Bronchial epithelial cell (primary cell): ENCODE results near the gene CEACAM19. TPM values are rescaled to one million over a fixed set of nuclear protein-coding genes. Genes with fewer than 3 reads are reported as not detected.

ENCODE experiments used
- DNase-seq: peaks from one replicate; pipeline ENCODE4 v3.0.0-alpha.2; 2010; ENCODE audit warnings: low read depth
- FAIRE-seq: peaks from 2 replicates; lab custom pipeline; 2011; peaks lifted over from hg19 to GRCh38; lab: Jason Lieb, UNC
- H3K27me3 ChIP-seq: 2 replicates; pipeline ENCODE4 v1.5.1; 2011; ENCODE audit warnings: low read length; ENCODE audit not compliant: control insufficient read depth, insufficient read depth
- H3K36me3 ChIP-seq: 2 replicates; pipeline ENCODE4 v1.5.1; 2011; ENCODE audit warnings: low read length; ENCODE audit not compliant: control insufficient read depth, insufficient read depth
- H3K4me3 ChIP-seq: 2 replicates; pipeline ENCODE4 v1.5.1; 2011; ENCODE audit warnings: mild to moderate bottlenecking, low read depth, low read length, control low read depth
- total RNA-seq: library from RNA; depleted of rRNA; stranded (reverse); fragments of >200 nt; gene quantifications from 2 replicates; pipeline ENCODE4 v1.2.1, GENCODE V29; 2014
- TF ChIP-seq, protein P1 (sequence below): IDR thresholded peaks from 2 replicates; pipeline ENCODE4 v1.5.1; 2011; ENCODE audit warnings: mild to moderate bottlenecking, moderate library complexity, low read length, control low read depth, inconsistent platforms; ENCODE audit not compliant: insufficient read depth, severe bottlenecking

CEACAM19 gene
- total RNA-seq, 1 donor from 2014 or later = 0.53 TPM

DNA sequence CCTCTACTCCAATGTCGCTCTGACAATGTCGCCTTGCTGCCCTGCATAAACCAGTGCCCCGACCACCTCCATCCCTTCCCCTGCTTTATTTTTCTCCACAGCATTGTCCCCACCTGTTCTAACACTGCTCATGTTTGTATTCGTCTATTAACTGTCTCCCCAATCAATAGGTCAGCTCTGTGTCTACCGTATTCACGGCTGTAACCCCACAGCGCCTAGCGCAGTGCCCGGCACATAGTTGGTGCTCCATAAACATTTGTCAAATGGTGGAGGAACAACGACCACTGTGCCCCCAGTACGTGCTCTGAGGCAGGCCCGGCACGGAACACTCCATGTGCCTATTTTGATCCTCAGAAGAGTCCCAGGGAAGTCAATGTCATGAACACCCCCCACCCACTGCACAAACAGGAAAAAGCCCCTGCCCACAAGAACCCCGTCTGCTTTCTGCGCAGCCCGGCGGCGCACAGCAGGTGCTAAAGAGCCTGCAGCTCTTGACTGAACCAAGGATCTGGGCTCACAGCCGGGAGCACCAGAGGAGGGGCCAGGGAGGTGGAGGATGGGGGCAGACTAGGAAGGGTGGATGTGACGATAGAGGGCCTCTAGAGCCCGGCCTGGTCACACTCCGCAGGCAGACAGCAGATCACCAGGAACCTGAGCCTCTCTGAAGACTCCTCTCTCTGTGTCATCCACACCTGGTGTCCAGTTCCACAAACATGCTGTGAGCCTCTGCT is 25.8 kb downstream of the CEACAM19 start:
- Histone ChIP-seq H3K4me3 (no peak overlapping the region), H3K36me3 (no peaks in the 10 kb centered on the region), H3K27me3 (no peaks in the 10 kb centered on the region)
- TF ChIP-seq, protein P1, sequence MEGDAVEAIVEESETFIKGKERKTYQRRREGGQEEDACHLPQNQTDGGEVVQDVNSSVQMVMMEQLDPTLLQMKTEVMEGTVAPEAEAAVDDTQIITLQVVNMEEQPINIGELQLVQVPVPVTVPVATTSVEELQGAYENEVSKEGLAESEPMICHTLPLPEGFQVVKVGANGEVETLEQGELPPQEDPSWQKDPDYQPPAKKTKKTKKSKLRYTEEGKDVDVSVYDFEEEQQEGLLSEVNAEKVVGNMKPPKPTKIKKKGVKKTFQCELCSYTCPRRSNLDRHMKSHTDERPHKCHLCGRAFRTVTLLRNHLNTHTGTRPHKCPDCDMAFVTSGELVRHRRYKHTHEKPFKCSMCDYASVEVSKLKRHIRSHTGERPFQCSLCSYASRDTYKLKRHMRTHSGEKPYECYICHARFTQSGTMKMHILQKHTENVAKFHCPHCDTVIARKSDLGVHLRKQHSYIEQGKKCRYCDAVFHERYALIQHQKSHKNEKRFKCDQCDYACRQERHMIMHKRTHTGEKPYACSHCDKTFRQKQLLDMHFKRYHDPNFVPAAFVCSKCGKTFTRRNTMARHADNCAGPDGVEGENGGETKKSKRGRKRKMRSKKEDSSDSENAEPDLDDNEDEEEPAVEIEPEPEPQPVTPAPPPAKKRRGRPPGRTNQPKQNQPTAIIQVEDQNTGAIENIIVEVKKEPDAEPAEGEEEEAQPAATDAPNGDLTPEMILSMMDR = no peak
- DNase-seq (no peak), FAIRE-seq (no peak)

DNA sequence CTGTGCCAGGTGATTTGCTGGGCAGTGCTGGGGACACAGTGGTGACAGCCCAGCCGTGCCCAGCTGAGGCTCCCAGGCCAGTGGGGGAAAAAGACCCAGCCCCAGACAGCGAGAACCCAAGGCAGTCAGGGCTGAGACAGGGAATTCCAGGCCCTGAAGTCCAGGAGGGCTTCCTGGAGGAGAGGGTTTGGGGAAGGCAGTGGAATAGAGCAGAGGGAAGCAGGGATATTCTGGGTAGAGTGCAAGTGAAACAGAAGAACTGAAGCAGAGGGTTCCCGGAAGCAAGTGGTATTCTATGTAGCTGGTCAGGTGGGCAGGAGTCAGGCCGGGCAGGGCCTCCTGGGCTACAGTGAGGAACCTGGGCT is 26.4 kb downstream of the CEACAM19 start:
- Histone ChIP-seq H3K36me3 (no peaks in the 10 kb centered on the region), H3K27me3 (no peaks in the 10 kb centered on the region), H3K4me3 (no peak overlapping the region)
- FAIRE-seq (no peak), DNase-seq (no peak)
- TF ChIP-seq, protein P1 = no peak

DNA sequence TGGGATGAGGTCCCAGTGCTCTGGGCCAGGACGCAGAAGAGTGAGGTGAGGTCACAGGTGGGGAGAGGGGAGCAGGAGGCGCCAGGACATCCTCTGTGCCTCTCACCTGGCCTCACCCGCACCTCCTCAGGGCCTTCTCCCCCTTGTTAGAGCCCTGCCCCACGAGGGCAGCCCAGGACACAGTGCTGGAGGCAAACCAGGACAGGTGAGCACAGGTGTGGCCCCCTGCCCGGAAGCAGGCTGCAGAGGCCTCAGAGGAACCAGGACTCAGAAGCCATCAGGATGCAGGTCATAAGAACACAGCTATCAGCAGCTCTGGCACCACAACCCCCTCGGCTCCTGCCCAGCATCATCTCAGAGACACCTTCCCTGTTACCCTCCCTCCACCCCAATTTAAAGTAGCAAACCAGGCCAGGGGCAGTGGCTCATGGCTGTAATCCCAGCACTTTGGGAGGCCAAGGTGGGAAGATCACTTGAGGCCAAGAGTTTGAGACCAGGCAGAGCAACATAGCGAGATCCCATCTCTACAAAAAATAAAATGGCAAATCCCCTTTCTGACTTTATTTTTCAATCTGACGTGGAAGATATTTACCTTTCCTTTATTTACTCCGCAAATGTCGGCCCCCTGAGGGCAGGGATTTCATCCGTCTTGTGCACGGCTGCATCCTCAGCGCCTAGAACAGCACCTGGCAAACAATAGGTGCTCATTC is 27.4 kb downstream of the CEACAM19 start, which contains the start of gene CEACAM16:
Gene CEACAM16, plus strand, starts transcription at position 660 of the 710 bp plus-strand sequence. CDS start 2,306 bp downstream, outside the sequence.
- Histone ChIP-seq H3K36me3 (no peaks in the 10 kb centered on the region), H3K4me3 (no peak within 1 kb of the TSS), H3K27me3 (no peaks in the 10 kb centered on the region)
- DNase-seq (no peak), FAIRE-seq (no peak)
- TF ChIP-seq, protein P1 = no peak

DNA sequence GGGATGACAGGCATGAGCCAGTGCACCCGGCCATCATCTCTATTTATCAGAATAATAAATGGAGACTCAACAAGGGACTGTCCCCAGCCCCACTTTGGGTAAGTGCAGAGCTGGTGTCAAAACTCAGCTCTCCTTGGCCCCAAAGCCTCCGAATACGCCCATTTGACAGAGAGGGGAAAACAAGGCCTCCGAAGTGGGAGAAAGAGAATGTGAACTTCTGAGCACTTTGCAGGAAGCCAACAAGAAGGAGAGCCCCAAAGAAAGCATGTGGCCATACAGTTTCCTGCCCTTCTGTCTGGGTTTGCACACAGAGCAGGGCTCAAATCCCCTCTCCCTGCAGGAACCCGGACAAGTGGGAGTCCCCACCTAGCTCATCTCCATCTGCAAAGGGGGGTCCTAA is 29.3 kb downstream of the CEACAM19 start:
- TF ChIP-seq, protein P1 = no peak
- H3K36me3 ChIP-seq = no peaks in the 10 kb centered on the region
- DNase-seq = no peak
- no peak for FAIRE-seq
- H3K4me3 ChIP-seq = no peak overlapping the region
- no peaks in the 10 kb centered on the region for H3K27me3 ChIP-seq

DNA sequence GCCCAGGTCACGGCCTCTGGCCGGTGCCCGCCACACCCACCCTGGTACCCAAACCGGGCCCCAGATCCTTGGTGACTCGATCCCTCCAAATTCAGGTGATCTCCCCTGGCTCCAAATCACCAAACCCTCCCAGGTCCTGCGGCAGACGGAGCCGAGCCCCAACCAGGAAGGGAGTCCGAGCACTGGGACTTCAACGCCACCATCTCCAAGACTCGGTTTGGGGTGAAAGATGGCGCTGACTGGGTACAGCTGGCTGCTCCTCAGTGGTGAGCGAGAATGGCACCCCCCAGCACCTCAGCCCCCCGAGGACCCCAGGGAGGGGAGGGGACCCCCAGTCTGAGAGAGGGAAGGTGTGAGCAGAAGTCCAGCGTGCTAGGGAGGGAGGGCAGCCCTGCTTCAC is 29.9 kb downstream of the CEACAM19 start:
- DNase-seq (no peak), FAIRE-seq (no peak)
- H3K4me3 ChIP-seq = no peak overlapping the region
- no peaks in the 10 kb centered on the region for H3K36me3 ChIP-seq
- no peaks in the 10 kb centered on the region for H3K27me3 ChIP-seq
- TF ChIP-seq, protein P1 = no peak
